OCI-LY7 (cell line): ENCODE data around the gene RIPOR1. TPM values are rescaled to one million over a fixed set of nuclear protein-coding genes. Genes with fewer than 3 reads are reported as not detected.

Experiments used
- BruUV-seq: library from RNA; stranded (reverse); fragments of 400-500 nt; replicated peaks from 2 replicates; lab custom pipeline; 2021; lab: Mats Ljungman, UMichigan
- CTCF ChIA-PET: fragments of 300-600 bp; sonication (Branson Sonifier 250); formaldehyde crosslinking; loops from one replicate; lab custom pipeline; 2022; ENCODE audit warnings: antibody characterized with exemption; ENCODE audit not compliant: unreplicated experiment; lab: Charles Lee
- POLR2A ChIA-PET: fragments of 300-600 bp; sonication (Branson Sonifier 250); formaldehyde crosslinking; loops from one replicate; lab custom pipeline; 2022; ENCODE audit warnings: antibody characterized with exemption; lab: Charles Lee
- DNase-seq: peaks from one replicate; pipeline ENCODE4 v3.0.0-alpha.2; 2015; ENCODE audit warnings: low spot score
- H2AFZ ChIP-seq: fragments of 200-600 bp; sonication (generic), shearing (Covaris generic); 2 replicates; pipeline ENCODE4 v1.6.1; 2014; ENCODE audit warnings: mild to moderate bottlenecking, antibody characterized with exemption, low read length, moderate library complexity
- H3K27ac ChIP-seq: fragments of 200-600 bp; sonication (generic); 2 replicates; pipeline ENCODE4 v1.5.1; 2014; ENCODE audit warnings: mixed run types, low read depth, mild to moderate bottlenecking, moderate library complexity, low read length, inconsistent platforms; ENCODE audit not compliant: poor library complexity, severe bottlenecking
- H3K36me3 ChIP-seq: fragments of 200-600 bp; sonication (generic); 2 replicates; pipeline ENCODE4 v1.6.1; 2014; ENCODE audit warnings: mild to moderate bottlenecking, antibody characterized with exemption, low read length, moderate library complexity, mixed read lengths; ENCODE audit not compliant: insufficient read depth
- H3K4me1 ChIP-seq: fragments of 200-600 bp; sonication (generic); 2 replicates; pipeline ENCODE4 v1.5.1; 2014; ENCODE audit warnings: mild to moderate bottlenecking, low read length; ENCODE audit not compliant: insufficient read depth, poor library complexity, severe bottlenecking
- H3K4me2 ChIP-seq: fragments of 200-600 bp; sonication (generic); 2 replicates; pipeline ENCODE4 v1.6.1; 2014; ENCODE audit warnings: mild to moderate bottlenecking, low read length
- H3K4me3 ChIP-seq: fragments of 200-600 bp; sonication (generic); 2 replicates; pipeline ENCODE4 v1.5.1; 2014; ENCODE audit warnings: mild to moderate bottlenecking, low read depth, low read length; ENCODE audit not compliant: poor library complexity, severe bottlenecking
- H3K79me2 ChIP-seq: fragments of 200-600 bp; sonication (generic); 2 replicates; pipeline ENCODE4 v1.6.1; 2016; ENCODE audit warnings: low read depth, mild to moderate bottlenecking, low read length, moderate library complexity, mixed read lengths; ENCODE audit not compliant: insufficient read depth
- H3K9me2 ChIP-seq: fragments of 200-600 bp; sonication (generic); 2 replicates; pipeline ENCODE4 v1.6.1; 2016; ENCODE audit warnings: mild to moderate bottlenecking, low read length, mixed read lengths; ENCODE audit not compliant: insufficient read depth
- H3K9me3 ChIP-seq: fragments of 200-600 bp; sonication (generic); 2 replicates; pipeline ENCODE4 v1.6.1; 2014; ENCODE audit warnings: mild to moderate bottlenecking, mixed run types, low read length, mixed read lengths
- H4K20me1 ChIP-seq: fragments of 200-600 bp; sonication (generic); 2 replicates; pipeline ENCODE4 v1.6.1; 2014; ENCODE audit warnings: mild to moderate bottlenecking, antibody characterized with exemption, low read length, moderate library complexity, mixed read lengths; ENCODE audit not compliant: insufficient read depth
- CTCF ChIP-seq: fragments of 200-600 bp; sonication (generic); conservative IDR thresholded peaks from 2 replicates; pipeline ENCODE4 v1.5.1; 2014; ENCODE audit warnings: mild to moderate bottlenecking, antibody characterized with exemption, low read length, moderate library complexity, mixed read lengths
- EZH2phosphoT487 ChIP-seq: fragments of 200-600 bp; sonication (generic); IDR thresholded peaks from 2 replicates; pipeline ENCODE4 v1.6.1; 2018; ENCODE audit warnings: low read depth, borderline replicate concordance, mild to moderate bottlenecking, mixed run types, antibody characterized with exemption, low read length, moderate library complexity, mixed read lengths
- intact Hi-C: fragments of 100-400 bp; cut with micrococcal nuclease; formaldehyde crosslinking; loops from one replicate; pipeline ENCODE4 v1.10.0; 2022; ENCODE audit not compliant: unreplicated experiment
- total RNA-seq, 2 experiments: library from RNA; depleted of rRNA in 1 of 2; stranded (reverse); fragments of >200 nt in 1 of 2; shearing (Covaris generic) in 1 of 2; gene quantifications; 2 replicates each; pipeline ENCODE4 v1.2.3, GENCODE V29; 2014 to 2022

The RIPOR1 gene
- total RNA-seq, 2 experiments from 2014 or later = 9.7 to 40.2 TPM

- BruUV-seq = no TSS peak
- TF ChIP-seq EZH2phosphoT487 (no peak), CTCF (peak; percentile 95)
- no peaks in the 10 kb centered on the region for H3K9me2 ChIP-seq
- intact Hi-C loops = loop anchor here (1.0 kb wide), 7 partner anchors 26 to 407 kb away; partner anchors contain the start of genes CARMIL2, CTCF and NUTF2
- H2AFZ ChIP-seq = peak overlapping the region; percentile 86; the same call in 1 of the 2 replicates
- H3K27ac ChIP-seq = peak overlapping the region; percentile 89
- no peaks in the 10 kb centered on the region for H3K36me3 ChIP-seq
- H4K20me1 ChIP-seq = no peaks in the 10 kb centered on the region
- no peaks in the 10 kb centered on the region for H3K9me3 ChIP-seq
- peak overlapping the region; percentile 69 for H3K4me3 ChIP-seq
- ChIA-PET POLR2A (interaction anchor here (0.6 to 1.8 kb wide), 11 partner anchors 11 to 1018 kb away, joined by 3 to 6 read pairs (median 4); partner anchors contain the start of genes ACD, ATP6V0D1, CARMIL2 and FHOD1), CTCF (interaction anchor here (0.6 to 2.3 kb wide), 17 partner anchors 8 to 414 kb away, joined by 3 to 14 read pairs (median 4); partner anchors contain the start of genes ACD, ATP6V0D1, C16orf86 and CARMIL2)
- peak; percentile 97 for DNase-seq
- peaks cover 48% of the 10 kb centered on the region for H3K4me1 ChIP-seq
- H3K4me2 ChIP-seq = peak overlapping the region; percentile 99
- H3K79me2 ChIP-seq = no peaks in the 10 kb centered on the region
Observed at GRCh38 chr16:67521095-67521804, 7.4 kb upstream of the RIPOR1 start.

GRCh38 chr16:67525176-67525860 is 3.3 kb upstream of the RIPOR1 start:
- Histone ChIP-seq H3K9me3 (no peaks in the 10 kb centered on the region), H3K4me1 (peaks cover 26% of the 10 kb centered on the region), H3K9me2 (no peaks in the 10 kb centered on the region), H3K4me3 (no peak overlapping the region), H3K79me2 (no peaks in the 10 kb centered on the region), H2AFZ (no peak overlapping the region), H3K4me2 (no peak overlapping the region), H4K20me1 (no peaks in the 10 kb centered on the region), H3K27ac (no peak overlapping the region), H3K36me3 (no peaks in the 10 kb centered on the region)
- intact Hi-C loops = no loop called here
- CTCF ChIA-PET = interaction anchor here (0.6 to 1.6 kb wide), 2 partner anchors 38 to 120 kb away, joined by 3 to 6 read pairs; partner anchors contain the start of gene CARMIL2
- BruUV-seq = no TSS peak
- no peak for DNase-seq
- POLR2A ChIA-PET = interaction anchor here (1.0 kb wide), 1 partner anchor 11 kb away, joined by 5 read pairs; no protein-coding TSS in a partner anchor
- no peak for TF ChIP-seq EZH2phosphoT487
- TF ChIP-seq CTCF = 0 out of 2 replicates have a peak, but pooled peaks have one; percentile 16
